HepG2 (cell line): Measurements from ENCODE around the gene CHAF1A. TPM values are rescaled to one million over a fixed set of nuclear protein-coding genes. Genes with fewer than 3 reads are reported as not detected.

Experiments used
- GLI4 ChIP-seq: sonication (generic); formaldehyde crosslinking; IDR thresholded peaks from 2 replicates; pipeline ENCODE4 v1.5.1; 2020; ENCODE audit warnings: missing genetic modification reagents, mild to moderate bottlenecking, moderate library complexity, borderline replicate concordance
- HIVEP1 ChIP-seq: sonication (generic); formaldehyde crosslinking; IDR thresholded peaks from 2 replicates; pipeline ENCODE4 v1.4.0; 2020; ENCODE audit warnings: mild to moderate bottlenecking, missing genetic modification reagents
- IKZF4 ChIP-seq: sonication (generic); formaldehyde crosslinking; IDR thresholded peaks from 2 replicates; pipeline ENCODE4 v1.5.1; 2020; ENCODE audit warnings: borderline replicate concordance, mild to moderate bottlenecking, low read depth, missing genetic modification reagents; ENCODE audit errors: not compliant biosample characterization
- PBX3 ChIP-seq: sonication (generic); formaldehyde crosslinking; IDR thresholded peaks from 2 replicates; pipeline ENCODE4 v1.8.1; 2023; ENCODE audit warnings: missing genetic modification reagents, inconsistent platforms, borderline replicate concordance
- PRDM15 ChIP-seq: sonication (generic); formaldehyde crosslinking; IDR thresholded peaks from 2 replicates; pipeline ENCODE4 v1.4.0; 2020; ENCODE audit warnings: missing genetic modification reagents
- RBFOX2 ChIP-seq: fragments of 200-400 bp; formaldehyde crosslinking; IDR thresholded peaks from 2 replicates; pipeline ENCODE4 v1.6.1; 2017; ENCODE audit warnings: low read depth, mild to moderate bottlenecking, low read length
- SALL1 ChIP-seq: sonication (generic); formaldehyde crosslinking; IDR thresholded peaks from 2 replicates; pipeline ENCODE4 v1.8.0; 2022; ENCODE audit warnings: mild to moderate bottlenecking, missing genetic modification reagents
- ZBTB43 ChIP-seq: sonication (generic); formaldehyde crosslinking; conservative IDR thresholded peaks from 2 replicates; pipeline ENCODE4 v1.4.0; 2020; ENCODE audit warnings: missing genetic modification reagents
- ZFY ChIP-seq: sonication (generic); formaldehyde crosslinking; IDR thresholded peaks from 2 replicates; pipeline ENCODE4 v1.4.0; 2020; ENCODE audit warnings: missing genetic modification reagents
- ZHX1 ChIP-seq: sonication (generic); formaldehyde crosslinking; IDR thresholded peaks from 2 replicates; pipeline ENCODE4 v1.8.1; 2022; ENCODE audit warnings: low read depth, mild to moderate bottlenecking, missing genetic modification reagents
- ZNF562 ChIP-seq: sonication (generic); formaldehyde crosslinking; IDR thresholded peaks from 2 replicates; pipeline ENCODE4 v1.8.0; 2022; ENCODE audit warnings: missing genetic modification reagents, borderline replicate concordance
- ZNF577 ChIP-seq: sonication (generic); formaldehyde crosslinking; IDR thresholded peaks from 2 replicates; pipeline ENCODE4 v1.4.0; 2020; ENCODE audit warnings: mild to moderate bottlenecking, low read depth, missing genetic modification reagents, borderline replicate concordance
- ZNF629 ChIP-seq: sonication (generic); formaldehyde crosslinking; conservative IDR thresholded peaks from 2 replicates; pipeline ENCODE4 v1.5.0; 2020; ENCODE audit warnings: missing genetic modification reagents
- polyA plus RNA-seq, 8 experiments: library from polyadenylated mRNA; depleted of rRNA in 3 of 8; stranded (reverse) in 7 of 8; unstranded in 1 of 8; fragments of >200 nt; fragmentation: Illumina TruSeq in 4 of 8; extraction: Trizol in 4 of 8; gene quantifications; 2 replicates each; pipeline versions ENCODE4 v1.2.1 to v1.2.3, GENCODE V29; 2011 to 2016; ENCODE audit warnings: low read depth in 4 of 8, missing spikeins in 1 of 8, mixed read lengths in 1 of 8; ENCODE audit not compliant: insufficient read depth in 1 of 8
- total RNA-seq, 5 experiments: library from RNA; depleted of rRNA; stranded (reverse); fragments of >200 nt; fragmentation: Illumina TruSeq; extraction: Trizol; gene quantifications; 2 replicates each; pipeline ENCODE4 v1.2.3, GENCODE V29; 2016; ENCODE audit warnings: low read depth in 1 of 5
- TF ChIP-seq, protein P1 (sequence below): sonication (generic); formaldehyde crosslinking; IDR thresholded peaks from 2 replicates; pipeline ENCODE4 v1.5.0; 2020; ENCODE audit warnings: missing genetic modification reagents

The CHAF1A gene
- total and polyA plus RNA-seq, 2 of the 13 experiments (the other 11 are each of a cell fraction or from before 2014, with no cell fraction given) = 11.0 to 34.8 TPM

DNA sequence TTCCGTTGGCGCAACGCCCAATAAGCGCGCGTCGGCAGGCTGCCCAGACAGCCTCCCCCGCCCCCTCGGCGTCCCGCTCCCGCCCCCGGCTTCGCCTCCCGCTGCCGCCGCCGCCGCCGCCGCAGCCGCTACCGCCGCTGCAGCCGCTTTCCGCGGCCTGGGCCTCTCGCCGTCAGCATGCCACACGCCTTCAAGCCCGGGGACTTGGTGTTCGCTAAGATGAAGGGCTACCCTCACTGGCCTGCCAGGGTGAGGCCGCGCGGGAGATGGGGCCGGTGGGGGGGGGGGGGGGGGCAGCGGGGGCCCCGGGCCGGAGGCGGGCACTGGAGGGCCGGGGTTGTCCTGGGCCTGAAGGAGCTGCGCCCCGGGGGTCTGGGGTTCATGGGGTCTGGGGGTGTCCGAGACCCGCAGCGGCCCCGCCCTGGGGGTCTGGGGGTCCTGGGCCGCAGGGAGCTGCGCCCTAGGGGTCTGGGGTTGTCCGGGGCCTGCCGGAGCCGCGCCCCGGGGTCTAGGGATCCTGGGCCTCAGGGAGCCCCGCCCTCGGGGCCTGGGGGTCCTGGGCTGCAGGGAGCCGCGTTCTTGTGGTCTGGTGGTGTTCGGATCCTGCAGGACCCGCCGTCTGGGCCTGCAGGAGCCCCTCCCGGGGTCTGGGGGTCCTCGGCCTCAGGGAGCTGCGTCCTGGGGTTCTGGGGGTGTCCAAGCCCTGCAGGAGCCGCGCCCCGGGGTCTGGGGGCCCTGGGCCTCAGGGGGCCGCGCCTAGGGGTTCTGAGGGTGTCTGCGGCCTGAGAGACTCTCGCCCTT lies 69.9 kb downstream of the CHAF1A start, which contains the start of gene HDGFL2 (continued):
- TF ChIP-seq PRDM15 (CRISPR knock-in tag) (no peak), PBX3 (no peak), ZNF629 (CRISPR knock-in tag) (no peak), GLI4 (CRISPR knock-in tag) (no peak), HIVEP1 (CRISPR knock-in tag) (no peak), ZBTB43 (CRISPR knock-in tag) (0 out of 2 replicates have a peak, but pooled peaks have one; percentile 18), ZHX1 (no peak), ZNF577 (CRISPR knock-in tag) (no peak), ZFY (CRISPR knock-in tag) (peak; percentile 59; the same call in 1 of the 2 replicates), ZNF562 (no peak), RBFOX2 (0 out of 2 replicates have a peak, but pooled peaks have one; percentile 45), SALL1 (peak; percentile 24; the same call in 1 of the 2 replicates), IKZF4 (CRISPR knock-in tag) (peak; percentile 16)
- TF ChIP-seq, protein P1, sequence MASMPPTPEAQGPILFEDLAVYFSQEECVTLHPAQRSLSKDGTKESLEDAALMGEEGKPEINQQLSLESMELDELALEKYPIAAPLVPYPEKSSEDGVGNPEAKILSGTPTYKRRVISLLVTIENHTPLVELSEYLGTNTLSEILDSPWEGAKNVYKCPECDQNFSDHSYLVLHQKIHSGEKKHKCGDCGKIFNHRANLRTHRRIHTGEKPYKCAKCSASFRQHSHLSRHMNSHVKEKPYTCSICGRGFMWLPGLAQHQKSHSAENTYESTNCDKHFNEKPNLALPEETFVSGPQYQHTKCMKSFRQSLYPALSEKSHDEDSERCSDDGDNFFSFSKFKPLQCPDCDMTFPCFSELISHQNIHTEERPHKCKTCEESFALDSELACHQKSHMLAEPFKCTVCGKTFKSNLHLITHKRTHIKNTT (CRISPR knock-in tag) = no peak
